ENCODE data around the gene NOXA1.

DNA sequence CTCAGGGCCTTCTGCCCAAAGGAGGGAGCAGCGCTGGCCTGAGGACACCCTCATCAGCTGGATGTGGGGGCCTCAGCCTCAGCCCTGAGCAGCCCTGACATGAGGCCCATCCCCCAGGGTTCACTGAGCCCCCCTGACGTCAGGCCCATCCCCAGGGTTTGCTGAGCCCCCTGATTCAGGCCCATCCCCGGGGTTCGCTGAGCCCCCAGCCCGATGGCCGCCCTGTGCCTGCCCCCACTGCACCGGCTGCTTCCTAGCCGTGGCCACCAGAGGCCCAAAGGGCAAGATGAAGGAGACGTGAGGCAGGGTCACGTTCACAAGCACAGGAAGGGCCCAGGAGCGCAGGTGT lies 55.4 kb downstream of the NOXA1 start:
- TF ChIP-seq CTCF (IDR thresholded peaks at IDR 0.05) (no peak), POLR2A (IDR thresholded peaks at IDR 0.05) (no peak)

All from right lobe of liver (tissue), 4 donors.